WTC11 (cell line): Measurements from ENCODE around the gene AK6. TPM values are rescaled to one million over a fixed set of nuclear protein-coding genes. Genes with fewer than 3 reads are reported as not detected.

Experiments
- ATAC-seq: fragments of 200-7000 bp; cut with Tn5 transposase; 2 replicates; pipeline ENCODE4 v1.10.0; 2021; ENCODE audit warnings: mild to moderate bottlenecking, moderate library complexity
- CTCF ChIA-PET: fragments of 300-600 bp; sonication (Branson Sonifier 250); formaldehyde crosslinking; loops from one replicate; lab custom pipeline; 2021; ENCODE audit warnings: antibody characterized with exemption; lab: Charles Lee
- POLR2A ChIA-PET: fragments of 350-600 bp; sonication (Branson Sonifier 250); formaldehyde crosslinking; loops from one replicate; lab custom pipeline; 2021; ENCODE audit warnings: antibody characterized with exemption; lab: Charles Lee
- DNase-seq: peaks from one replicate; pipeline ENCODE4 v3.0.0; 2021; ENCODE audit warnings: low spot score
- H3K27ac Mint-ChIP-seq: 2 replicates; pipeline ENCODE4 v1.8.0; 2021; ENCODE audit warnings: mixed read lengths
- H3K27me3 Mint-ChIP-seq: 2 replicates; pipeline ENCODE4 v1.8.0; 2021; ENCODE audit warnings: low read depth, mild to moderate bottlenecking, moderate library complexity, mixed read lengths
- H3K36me3 Mint-ChIP-seq: 2 replicates; pipeline ENCODE4 v1.8.0; 2021; ENCODE audit warnings: mixed read lengths
- H3K4me1 Mint-ChIP-seq: 2 replicates; pipeline ENCODE4 v1.8.0; 2022; ENCODE audit warnings: mixed read lengths
- H3K4me3 Mint-ChIP-seq: 2 replicates; pipeline ENCODE4 v1.8.0; 2021; ENCODE audit warnings: mild to moderate bottlenecking, moderate library complexity, mixed read lengths
- H3K9me3 Mint-ChIP-seq: 2 replicates; pipeline ENCODE4 v1.8.0; 2021; ENCODE audit warnings: mixed read lengths
- AFF4 ChIP-seq: sonication (generic); formaldehyde crosslinking; IDR thresholded peaks from 2 replicates; pipeline ENCODE4 v1.8.1; 2023; ENCODE audit warnings: mild to moderate bottlenecking, missing genetic modification reagents, borderline replicate concordance
- ATF2 ChIP-seq: sonication (generic); formaldehyde crosslinking; IDR thresholded peaks from 2 replicates; pipeline ENCODE4 v1.8.1; 2022; ENCODE audit warnings: low read depth, missing genetic modification reagents, borderline replicate concordance
- CDX4 ChIP-seq: fragments of 250-450 bp; sonication (Bioruptor Pico); IDR thresholded peaks from 2 replicates; pipeline ENCODE4 v1.9.0; 2021; ENCODE audit warnings: moderate library complexity, mild to moderate bottlenecking, inconsistent platforms, borderline replicate concordance
- E2F1 ChIP-seq: sonication (generic); formaldehyde crosslinking; IDR thresholded peaks from 2 replicates; pipeline ENCODE4 v1.8.0; 2022; ENCODE audit warnings: mild to moderate bottlenecking, missing genetic modification reagents
- E2F4 ChIP-seq: sonication (generic); formaldehyde crosslinking; IDR thresholded peaks from 2 replicates; pipeline ENCODE4 v1.8.1; 2022; ENCODE audit warnings: low read depth, mild to moderate bottlenecking, moderate library complexity, missing genetic modification reagents, borderline replicate concordance
- ERG ChIP-seq: fragments of 250-450 bp; sonication (Bioruptor Pico); IDR thresholded peaks from 2 replicates; pipeline ENCODE4 v1.8.0; 2021; ENCODE audit warnings: mild to moderate bottlenecking
- GRHL2 ChIP-seq: fragments of 250-450 bp; sonication (Bioruptor Pico); IDR thresholded peaks from 2 replicates; pipeline ENCODE4 v1.8.0; 2022; ENCODE audit warnings: mild to moderate bottlenecking, moderate library complexity; ENCODE audit not compliant: insufficient replicate concordance, severe bottlenecking
- JAZF1 ChIP-seq: fragments of 250-450 bp; sonication (Bioruptor Pico); IDR thresholded peaks from 2 replicates; pipeline ENCODE4 v1.9.0; 2021; ENCODE audit warnings: moderate library complexity, mild to moderate bottlenecking, inconsistent platforms
- MAX ChIP-seq: sonication (generic); formaldehyde crosslinking; IDR thresholded peaks from 2 replicates; pipeline ENCODE4 v1.8.0; 2022; ENCODE audit warnings: mild to moderate bottlenecking, missing genetic modification reagents
- NFE2L1 ChIP-seq: sonication (generic); formaldehyde crosslinking; IDR thresholded peaks from 2 replicates; pipeline ENCODE4 v1.8.1; 2023; ENCODE audit warnings: missing genetic modification reagents
- NR1H2 ChIP-seq: sonication (generic); formaldehyde crosslinking; IDR thresholded peaks from 2 replicates; pipeline ENCODE4 v1.9.0; 2021; ENCODE audit warnings: mild to moderate bottlenecking, moderate library complexity, missing genetic modification reagents
- SMAD4 ChIP-seq: sonication (generic); formaldehyde crosslinking; IDR thresholded peaks from 2 replicates; pipeline ENCODE4 v1.8.0; 2022; ENCODE audit warnings: mild to moderate bottlenecking, missing genetic modification reagents
- SOX15 ChIP-seq: fragments of 250-450 bp; sonication (Bioruptor Pico); IDR thresholded peaks from 2 replicates; pipeline ENCODE4 v1.9.0; 2021; ENCODE audit warnings: mild to moderate bottlenecking
- TCF7 ChIP-seq: sonication (generic); formaldehyde crosslinking; IDR thresholded peaks from 2 replicates; pipeline ENCODE4 v1.8.0; 2022; ENCODE audit warnings: mild to moderate bottlenecking, low read depth, missing genetic modification reagents, moderate library complexity
- TEAD1 ChIP-seq: sonication (generic); formaldehyde crosslinking; IDR thresholded peaks from 2 replicates; pipeline ENCODE4 v1.8.0; 2022; ENCODE audit warnings: mild to moderate bottlenecking, missing genetic modification reagents
- TEAD4 ChIP-seq: sonication (generic); formaldehyde crosslinking; IDR thresholded peaks from 2 replicates; pipeline ENCODE4 v1.8.0; 2022; ENCODE audit warnings: mild to moderate bottlenecking, missing genetic modification reagents
- USF1 ChIP-seq: sonication (generic); formaldehyde crosslinking; IDR thresholded peaks from 2 replicates; pipeline ENCODE4 v1.8.0; 2022; ENCODE audit warnings: mild to moderate bottlenecking, missing genetic modification reagents
- total RNA-seq: library from RNA; stranded (reverse); gene quantifications from 3 replicates; pipeline ENCODE4 v1.2.3, GENCODE V29; 2021

The AK6 gene
- total RNA-seq, 1 experiment from 2014 or later = 43.1 TPM

- no peak for TF ChIP-seq E2F1
- no peak for TF ChIP-seq MAX
- TF ChIP-seq NFE2L1 (CRISPR knock-in tag) = no peak
Observed at GRCh38 chr5:69331528-69332445, 37.5 kb downstream of the AK6 start (continued).

GRCh38 chr5:69329905-69330489, 39.3 kb downstream of the AK6 start:
- Mint-ChIP-seq H3K4me1 (peaks cover 13% of the 10 kb centered on the region), H3K4me3 (no peak overlapping the region), H3K27me3 (peaks cover 6% of the 10 kb centered on the region), H3K9me3 (no peaks in the 10 kb centered on the region), H3K27ac (no peak overlapping the region), H3K36me3 (no peaks in the 10 kb centered on the region)
- no peak for ATAC-seq
- POLR2A ChIA-PET = no interaction called here
- TF ChIP-seq JAZF1 (CRISPR knock-in tag) (no peak), CDX4 (CRISPR knock-in tag) (no peak), TEAD1 (no peak), ERG (no peak), ATF2 (CRISPR knock-in tag) (no peak)
- no peak for DNase-seq
- CTCF ChIA-PET = no interaction called here

- Mint-ChIP-seq H3K4me3 (no peak overlapping the region), H3K27me3 (no peaks in the 10 kb centered on the region), H3K4me1 (no peaks in the 10 kb centered on the region), H3K36me3 (no peaks in the 10 kb centered on the region), H3K9me3 (no peaks in the 10 kb centered on the region), H3K27ac (no peak overlapping the region)
- ATAC-seq (no peak), DNase-seq (no peak)
- CTCF ChIA-PET = interaction anchor here (0.6 to 1.7 kb wide), 2 partner anchors 8 to 12 kb away, joined by 4 to 7 read pairs; no protein-coding TSS in a partner anchor
- POLR2A ChIA-PET = interaction anchor here (0.7 kb wide), 1 partner anchor 1887 kb away, joined by 13 read pairs; no protein-coding TSS in a partner anchor
- no peak for TF ChIP-seq TCF7 (CRISPR knock-in tag)
- TF ChIP-seq NFE2L1 (CRISPR knock-in tag) = no peak
- TF ChIP-seq NR1H2 (CRISPR knock-in tag) = no peak
- no peak for TF ChIP-seq SMAD4 (CRISPR knock-in tag)
- TF ChIP-seq E2F1 = no peak
- TF ChIP-seq TEAD4 (CRISPR knock-in tag) = no peak
- no peak for TF ChIP-seq E2F4 (CRISPR knock-in tag)
- no peak for TF ChIP-seq USF1 (CRISPR knock-in tag)
- TF ChIP-seq SOX15 (CRISPR knock-in tag) = no peak
- TF ChIP-seq AFF4 = no peak
- no peak for TF ChIP-seq GRHL2
Observed at GRCh38 chr5:69326365-69326764, 43.0 kb downstream of the AK6 start.
